Measurements from ENCODE around the gene IQSEC1. TPM values are rescaled to one million over a fixed set of nuclear protein-coding genes. Genes with fewer than 3 reads are reported as not detected.

The IQSEC1 gene
- total and polyA plus RNA-seq, 2 of the 8 experiments (the other 6 are each of a cell fraction or from before 2014, with no cell fraction given): 6.8 to 28.8 TPM

DNA sequence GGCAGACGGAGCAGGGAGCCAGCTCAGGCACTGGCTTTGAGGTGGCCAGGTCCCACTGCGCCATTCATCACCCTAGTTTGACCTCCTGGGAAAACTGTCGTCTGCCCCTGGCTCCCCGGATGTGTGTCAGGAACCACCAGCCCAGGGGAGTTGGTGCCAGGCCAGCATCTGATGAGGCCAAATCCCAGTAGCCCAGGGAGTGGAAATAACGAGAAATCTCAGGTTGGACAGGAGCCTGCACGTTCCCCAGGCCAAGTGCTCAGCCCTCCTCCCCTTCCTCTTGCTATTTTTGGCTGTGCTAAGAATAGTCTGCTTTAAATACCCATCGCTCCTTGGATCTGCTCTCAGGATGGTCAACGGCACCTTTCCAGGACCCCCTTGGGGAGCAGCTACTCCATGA lies 138.8 kb downstream of the IQSEC1 start:
- Histone ChIP-seq H2BK5ac (ENCODE audit: low read depth, low read length) (no peak overlapping the region), H4K8ac (ENCODE audit: extremely low read depth, insufficient read depth, low read length) (no peak overlapping the region), H2AFZ (ENCODE audit: low read length) (no peak overlapping the region), H2BK15ac (ENCODE audit: low read length) (no peak overlapping the region), H3K4ac (replicated peaks; ENCODE audit: insufficient read length, low read depth, low read length) (no peak overlapping the region), H3K27ac (ENCODE audit: low read depth, low read length) (no peak overlapping the region), H3K9me3 (ENCODE audit: insufficient read depth in 2 of 2, low read depth in 1 of 2, low read length in 1 of 2) (no peaks in the 10 kb centered on the region), H2BK12ac (ENCODE audit: low read depth, low read length) (no peak overlapping the region), H3K23ac (ENCODE audit: insufficient read length) (no peak overlapping the region), H3K18ac (ENCODE audit: extremely low read depth, low read length) (no peak overlapping the region), H2BK120ac (replicated peaks; ENCODE audit: low read depth, low read length) (no peak overlapping the region), H4K20me1 (replicated peaks in 1 of 2; ENCODE audit: control insufficient read depth in 1 of 2, insufficient read depth in 2 of 2, low read length in 2 of 2) (peaks cover 0 to 30% of the 10 kb centered on the region in 2 experiments), H3K79me2 (ENCODE audit: control insufficient read depth in 1 of 2, insufficient read depth in 2 of 2, low read length in 2 of 2) (no peaks in the 10 kb centered on the region), H2AK5ac (ENCODE audit: low read depth, low read length) (no peak overlapping the region), H3K23me2 (ENCODE audit: low read depth, low read length) (no peaks in the 10 kb centered on the region), H3K27me3 (replicated peaks in 1 of 4; ENCODE audit: control insufficient read depth in 3 of 4, extremely low read depth in 1 of 4, insufficient read depth in 3 of 4, low read length in 3 of 4) (no peaks in the 10 kb centered on the region), H3K4me1 (replicated peaks in 1 of 4; ENCODE audit: control insufficient read depth in 3 of 4, insufficient read depth in 4 of 4, low read length in 3 of 4) (no peaks in the 10 kb centered on the region), H3K14ac (ENCODE audit: insufficient read length) (no peak overlapping the region), H3K36me3 (ENCODE audit: control insufficient read depth in 2 of 4, insufficient read depth in 4 of 4, low read length in 3 of 4) (peaks cover 0 to 12% (median 2%) of the 10 kb centered on the region in 4 experiments; a peak in 6 of 8 replicates), H3K4me3 (ENCODE audit: extremely low read depth in 1 of 4, insufficient read depth in 2 of 4, low read depth in 3 of 4, low read length in 4 of 4) (no peak overlapping the region), H3K79me1 (ENCODE audit: low read depth, low read length) (0 out of 2 replicates have a peak, but pooled peaks cover 3% of the 10 kb centered on the region), H2BK20ac (ENCODE audit: low read length) (no peak overlapping the region), H3K9ac (replicated peaks in 1 of 4; ENCODE audit: extremely low read depth in 1 of 4, low read depth in 3 of 4, low read length in 3 of 4) (no peak overlapping the region), H3K4me2 (ENCODE audit: insufficient read depth in 1 of 2, low read depth in 2 of 2, low read length in 2 of 2) (no peak overlapping the region), H3K56ac (replicated peaks; ENCODE audit: insufficient read length, low read depth, low read length) (no peak overlapping the region), H4K91ac (replicated peaks; ENCODE audit: insufficient read length, low read length) (no peak overlapping the region), H4K5ac (ENCODE audit: insufficient read length, low read depth, low read length) (no peak overlapping the region)
- ChIA-PET POLR2A (ENCODE audit: partially characterized antibody) (interaction anchor here (1.3 kb wide), 1 partner anchor 19 kb away, joined by 3 read pairs; no protein-coding TSS in a partner anchor), CTCF (ENCODE audit: partially characterized antibody) (interaction anchor here (1.2 to 1.5 kb wide), 4 partner anchors 11 to 55 kb away, joined by 3 to 6 read pairs (median 3); no protein-coding TSS in a partner anchor)
- WGBS, 2 experiments (ENCODE audit: extremely low coverage in 1 of 2, insufficient coverage in 1 of 2, insufficient read length in 1 of 2, insufficient replicate concordance in 2 of 2, low coverage in 1 of 2, low lambda C conversion rate in 2 of 2, missing lambda C conversion rate in 1 of 2): 91% methylated on average over 8 of the region's 8 CpGs; no CpG with 5 or more reads in 1 of the 2 experiments
- FAIRE-seq (no peak), DNase-seq (ENCODE audit: low read depth in 1 of 2, low spot score in 2 of 2) (no peak)
- no peak for TF ChIP-seq TBP (IDR thresholded peaks at IDR 0.05; ENCODE audit: low read depth, low read length)
- TF ChIP-seq CREB1 (IDR thresholded peaks at IDR 0.05): no peak
- TF ChIP-seq RXRA (IDR thresholded peaks at IDR 0.05; ENCODE audit: insufficient read depth, low read depth, low read length): no peak
- TF ChIP-seq CEBPB (IDR thresholded peaks at IDR 0.05; ENCODE audit: low read depth, low read length): no peak
- no peak for TF ChIP-seq SUZ12 (IDR thresholded peaks at IDR 0.05; ENCODE audit: low read length)
- no peak for TF ChIP-seq PHF8 (conservative IDR thresholded peaks at IDR 0.05; ENCODE audit: low read depth, low read length)
- TF ChIP-seq, protein P1, sequence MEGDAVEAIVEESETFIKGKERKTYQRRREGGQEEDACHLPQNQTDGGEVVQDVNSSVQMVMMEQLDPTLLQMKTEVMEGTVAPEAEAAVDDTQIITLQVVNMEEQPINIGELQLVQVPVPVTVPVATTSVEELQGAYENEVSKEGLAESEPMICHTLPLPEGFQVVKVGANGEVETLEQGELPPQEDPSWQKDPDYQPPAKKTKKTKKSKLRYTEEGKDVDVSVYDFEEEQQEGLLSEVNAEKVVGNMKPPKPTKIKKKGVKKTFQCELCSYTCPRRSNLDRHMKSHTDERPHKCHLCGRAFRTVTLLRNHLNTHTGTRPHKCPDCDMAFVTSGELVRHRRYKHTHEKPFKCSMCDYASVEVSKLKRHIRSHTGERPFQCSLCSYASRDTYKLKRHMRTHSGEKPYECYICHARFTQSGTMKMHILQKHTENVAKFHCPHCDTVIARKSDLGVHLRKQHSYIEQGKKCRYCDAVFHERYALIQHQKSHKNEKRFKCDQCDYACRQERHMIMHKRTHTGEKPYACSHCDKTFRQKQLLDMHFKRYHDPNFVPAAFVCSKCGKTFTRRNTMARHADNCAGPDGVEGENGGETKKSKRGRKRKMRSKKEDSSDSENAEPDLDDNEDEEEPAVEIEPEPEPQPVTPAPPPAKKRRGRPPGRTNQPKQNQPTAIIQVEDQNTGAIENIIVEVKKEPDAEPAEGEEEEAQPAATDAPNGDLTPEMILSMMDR (IDR thresholded peaks at IDR 0.05; ENCODE audit: control extremely low read depth in 1 of 3, insufficient read depth in 1 of 3, low read depth in 1 of 3, low read length in 3 of 3): no peak
- TF ChIP-seq, protein P2, sequence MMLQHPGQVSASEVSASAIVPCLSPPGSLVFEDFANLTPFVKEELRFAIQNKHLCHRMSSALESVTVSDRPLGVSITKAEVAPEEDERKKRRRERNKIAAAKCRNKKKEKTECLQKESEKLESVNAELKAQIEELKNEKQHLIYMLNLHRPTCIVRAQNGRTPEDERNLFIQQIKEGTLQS (IDR thresholded peaks at IDR 0.05; ENCODE audit: insufficient read depth, low read depth, low read length): no peak
